HepG2 (cell line): ENCODE data around the gene ABCC9. TPM values are rescaled to one million over a fixed set of nuclear protein-coding genes. Genes with fewer than 3 reads are reported as not detected.

Experiments
- ATRX ChIP-seq: sonication (generic); formaldehyde crosslinking; IDR thresholded peaks from 2 replicates; pipeline ENCODE4 v1.4.0; 2020; ENCODE audit warnings: missing genetic modification reagents, borderline replicate concordance
- BCL6 ChIP-seq: IDR thresholded peaks from 2 replicates; pipeline ENCODE4 v1.6.1; 2016; ENCODE audit warnings: missing genetic modification reagents, missing compliant biosample characterization
- ELK4 ChIP-seq: sonication (generic); formaldehyde crosslinking; IDR thresholded peaks from 2 replicates; pipeline ENCODE4 v1.9.0; 2021; ENCODE audit warnings: missing genetic modification reagents, borderline replicate concordance
- IRX3 ChIP-seq: sonication (generic); formaldehyde crosslinking; IDR thresholded peaks from 2 replicates; pipeline ENCODE4 v1.8.1; 2023; ENCODE audit warnings: mild to moderate bottlenecking, low read depth, missing genetic modification reagents, borderline replicate concordance
- JUND ChIP-seq: sonication (generic); formaldehyde crosslinking; IDR thresholded peaks from 2 replicates; pipeline ENCODE4 v1.8.0; 2022; ENCODE audit warnings: mild to moderate bottlenecking, missing genetic modification reagents
- NFE2L1 ChIP-seq: sonication (generic); formaldehyde crosslinking; IDR thresholded peaks from 2 replicates; pipeline ENCODE4 v1.4.0; 2020; ENCODE audit warnings: missing genetic modification reagents, mild to moderate bottlenecking, borderline replicate concordance
- TGIF2 ChIP-seq: IDR thresholded peaks from 2 replicates; pipeline ENCODE4 v1.6.1; 2016; ENCODE audit warnings: control low read depth, missing compliant biosample characterization
- ZBTB7B ChIP-seq: sonication (generic); formaldehyde crosslinking; IDR thresholded peaks from 2 replicates; pipeline ENCODE4 v1.4.0; 2020; ENCODE audit warnings: missing genetic modification reagents
- ZNF446 ChIP-seq: sonication (generic); formaldehyde crosslinking; IDR thresholded peaks from 2 replicates; pipeline ENCODE4 v1.5.0; 2020; ENCODE audit warnings: mild to moderate bottlenecking, missing genetic modification reagents
- ZNF841 ChIP-seq: sonication (generic); formaldehyde crosslinking; IDR thresholded peaks from 2 replicates; pipeline ENCODE4 v1.8.1; 2023; ENCODE audit warnings: missing genetic modification reagents, borderline replicate concordance
- ZSCAN25 ChIP-seq: sonication (generic); formaldehyde crosslinking; IDR thresholded peaks from 2 replicates; pipeline ENCODE4 v1.8.0; 2022; ENCODE audit warnings: mild to moderate bottlenecking, missing genetic modification reagents
- polyA plus RNA-seq, 8 experiments: library from polyadenylated mRNA; depleted of rRNA in 3 of 8; stranded (reverse) in 7 of 8; unstranded in 1 of 8; fragments of >200 nt; fragmentation: Illumina TruSeq in 4 of 8; extraction: Trizol in 4 of 8; gene quantifications; 2 replicates each; pipeline versions ENCODE4 v1.2.1 to v1.2.3, GENCODE V29; 2011 to 2016; ENCODE audit warnings: low read depth in 4 of 8, missing spikeins in 1 of 8, mixed read lengths in 1 of 8; ENCODE audit not compliant: insufficient read depth in 1 of 8
- total RNA-seq, 5 experiments: library from RNA; depleted of rRNA; stranded (reverse); fragments of >200 nt; fragmentation: Illumina TruSeq; extraction: Trizol; gene quantifications; 2 replicates each; pipeline ENCODE4 v1.2.3, GENCODE V29; 2016; ENCODE audit warnings: low read depth in 1 of 5
- TF ChIP-seq, protein P1 (sequence below): IDR thresholded peaks from 2 replicates; pipeline ENCODE4 v1.6.1; 2018; ENCODE audit warnings: missing genetic modification reagents
- TF ChIP-seq, protein P2 (sequence below): sonication (generic); formaldehyde crosslinking; conservative IDR thresholded peaks from 2 replicates; pipeline ENCODE4 v1.4.0; 2020; ENCODE audit warnings: missing genetic modification reagents
- TF ChIP-seq, protein P3 (sequence below): sonication (generic); formaldehyde crosslinking; IDR thresholded peaks from 2 replicates; pipeline ENCODE4 v1.4.0; 2020; ENCODE audit warnings: missing genetic modification reagents

The ABCC9 gene
- total and polyA plus RNA-seq, 2 of the 13 experiments (the other 11 are each of a cell fraction or from before 2014, with no cell fraction given) = not detected

DNA sequence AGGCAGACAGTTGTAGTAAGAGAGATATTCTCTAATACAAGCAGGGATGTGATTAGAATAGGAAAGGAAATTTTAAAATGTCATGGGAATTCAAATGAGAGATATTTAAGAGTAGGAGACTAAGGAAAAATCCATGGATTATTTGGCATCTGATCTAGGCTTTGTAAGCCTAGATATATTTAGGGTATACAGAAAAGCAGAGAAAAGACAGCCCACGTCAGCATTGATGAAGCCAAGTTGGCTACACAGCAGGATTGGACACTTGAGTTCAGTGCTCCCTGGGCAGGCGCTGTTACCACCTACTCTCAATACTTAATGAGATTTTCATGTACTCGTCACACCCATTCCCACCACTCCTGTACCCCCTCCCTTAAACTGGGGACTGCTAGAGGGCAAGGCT is 165.1 kb downstream of the ABCC9 start (continued):
- TF ChIP-seq, protein P1, sequence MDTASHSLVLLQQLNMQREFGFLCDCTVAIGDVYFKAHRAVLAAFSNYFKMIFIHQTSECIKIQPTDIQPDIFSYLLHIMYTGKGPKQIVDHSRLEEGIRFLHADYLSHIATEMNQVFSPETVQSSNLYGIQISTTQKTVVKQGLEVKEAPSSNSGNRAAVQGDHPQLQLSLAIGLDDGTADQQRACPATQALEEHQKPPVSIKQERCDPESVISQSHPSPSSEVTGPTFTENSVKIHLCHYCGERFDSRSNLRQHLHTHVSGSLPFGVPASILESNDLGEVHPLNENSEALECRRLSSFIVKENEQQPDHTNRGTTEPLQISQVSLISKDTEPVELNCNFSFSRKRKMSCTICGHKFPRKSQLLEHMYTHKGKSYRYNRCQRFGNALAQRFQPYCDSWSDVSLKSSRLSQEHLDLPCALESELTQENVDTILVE = no peak
- TF ChIP-seq ELK4 (CRISPR knock-in tag) = no peak
- no peak for TF ChIP-seq ZBTB7B (CRISPR knock-in tag)
- no peak for TF ChIP-seq ZSCAN25 (CRISPR knock-in tag)
- no peak for TF ChIP-seq NFE2L1 (CRISPR knock-in tag)
- no peak for TF ChIP-seq BCL6 (CRISPR knock-in tag)
- TF ChIP-seq, protein P2, sequence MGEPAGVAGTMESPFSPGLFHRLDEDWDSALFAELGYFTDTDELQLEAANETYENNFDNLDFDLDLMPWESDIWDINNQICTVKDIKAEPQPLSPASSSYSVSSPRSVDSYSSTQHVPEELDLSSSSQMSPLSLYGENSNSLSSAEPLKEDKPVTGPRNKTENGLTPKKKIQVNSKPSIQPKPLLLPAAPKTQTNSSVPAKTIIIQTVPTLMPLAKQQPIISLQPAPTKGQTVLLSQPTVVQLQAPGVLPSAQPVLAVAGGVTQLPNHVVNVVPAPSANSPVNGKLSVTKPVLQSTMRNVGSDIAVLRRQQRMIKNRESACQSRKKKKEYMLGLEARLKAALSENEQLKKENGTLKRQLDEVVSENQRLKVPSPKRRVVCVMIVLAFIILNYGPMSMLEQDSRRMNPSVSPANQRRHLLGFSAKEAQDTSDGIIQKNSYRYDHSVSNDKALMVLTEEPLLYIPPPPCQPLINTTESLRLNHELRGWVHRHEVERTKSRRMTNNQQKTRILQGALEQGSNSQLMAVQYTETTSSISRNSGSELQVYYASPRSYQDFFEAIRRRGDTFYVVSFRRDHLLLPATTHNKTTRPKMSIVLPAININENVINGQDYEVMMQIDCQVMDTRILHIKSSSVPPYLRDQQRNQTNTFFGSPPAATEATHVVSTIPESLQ (CRISPR knock-in tag) = no peak
- TF ChIP-seq JUND (CRISPR knock-in tag) = no peak
- TF ChIP-seq, protein P3, sequence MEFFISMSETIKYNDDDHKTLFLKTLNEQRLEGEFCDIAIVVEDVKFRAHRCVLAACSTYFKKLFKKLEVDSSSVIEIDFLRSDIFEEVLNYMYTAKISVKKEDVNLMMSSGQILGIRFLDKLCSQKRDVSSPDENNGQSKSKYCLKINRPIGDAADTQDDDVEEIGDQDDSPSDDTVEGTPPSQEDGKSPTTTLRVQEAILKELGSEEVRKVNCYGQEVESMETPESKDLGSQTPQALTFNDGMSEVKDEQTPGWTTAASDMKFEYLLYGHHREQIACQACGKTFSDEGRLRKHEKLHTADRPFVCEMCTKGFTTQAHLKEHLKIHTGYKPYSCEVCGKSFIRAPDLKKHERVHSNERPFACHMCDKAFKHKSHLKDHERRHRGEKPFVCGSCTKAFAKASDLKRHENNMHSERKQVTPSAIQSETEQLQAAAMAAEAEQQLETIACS (CRISPR knock-in tag) = no peak
- TF ChIP-seq ATRX (CRISPR knock-in tag) = no peak
- TF ChIP-seq IRX3 (CRISPR knock-in tag) = no peak
- no peak for TF ChIP-seq ZNF446 (CRISPR knock-in tag)
- TF ChIP-seq TGIF2 (CRISPR knock-in tag) = no peak
- no peak for TF ChIP-seq ZNF841 (CRISPR knock-in tag)
